MM.1S (cell line): ENCODE data around the gene ITGA7.

ENCODE experiments used
- CTCF ChIP-seq: fragments of 300-600 bp; sonication (generic); IDR thresholded peaks from 2 replicates; pipeline ENCODE4 v1.5.1; 2016; ENCODE audit warnings: antibody characterized with exemption, low read length, mixed read lengths
- EZH2phosphoT487 ChIP-seq: fragments of 300-600 bp; sonication (generic); IDR thresholded peaks from 2 replicates; pipeline ENCODE4 v1.6.1; 2018; ENCODE audit warnings: antibody characterized with exemption, low read length

DNA sequence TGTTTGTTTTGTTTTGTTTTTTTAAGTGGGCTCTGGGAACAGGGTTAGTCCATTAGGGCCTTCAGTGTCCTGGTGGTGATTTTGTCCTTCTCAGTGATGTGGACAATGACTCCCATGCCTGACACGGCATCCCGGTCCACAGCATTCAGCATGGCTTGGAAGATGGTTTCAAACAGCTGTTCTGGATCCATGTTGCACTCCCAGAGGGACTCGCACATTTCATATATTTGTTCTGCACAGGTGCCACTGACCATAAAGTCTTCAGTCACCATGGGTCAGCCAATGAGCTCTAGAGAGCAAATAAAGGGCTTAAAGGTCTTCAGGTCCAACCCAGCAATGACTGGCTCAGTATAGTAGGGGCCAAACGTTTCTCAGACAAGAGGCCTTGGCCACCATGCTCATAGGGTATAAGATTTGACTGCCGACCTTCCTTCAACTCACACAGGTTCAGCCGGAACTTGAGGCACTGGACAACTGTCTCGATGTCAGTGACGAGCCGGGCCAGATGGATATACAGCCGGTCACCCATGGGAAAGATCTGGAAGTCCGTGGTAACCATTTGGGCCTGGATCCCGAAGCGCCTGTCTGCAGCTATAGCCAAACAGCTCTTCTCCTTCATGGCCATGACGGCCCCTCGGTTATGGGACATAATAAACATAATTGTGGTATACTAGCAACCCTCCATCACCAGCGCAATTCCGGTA is 53.0 kb downstream of the ITGA7 start:
- TF ChIP-seq CTCF, result no peak
- no peak for TF ChIP-seq EZH2phosphoT487
